ENCODE measurements around the gene CHCHD4.
"Not testable (repeated sequence)": the region's sequence is repeated elsewhere in the genome, so short reads cannot be mapped to it uniquely, and the experiment has no call there.

Gene CHCHD4

DNA sequence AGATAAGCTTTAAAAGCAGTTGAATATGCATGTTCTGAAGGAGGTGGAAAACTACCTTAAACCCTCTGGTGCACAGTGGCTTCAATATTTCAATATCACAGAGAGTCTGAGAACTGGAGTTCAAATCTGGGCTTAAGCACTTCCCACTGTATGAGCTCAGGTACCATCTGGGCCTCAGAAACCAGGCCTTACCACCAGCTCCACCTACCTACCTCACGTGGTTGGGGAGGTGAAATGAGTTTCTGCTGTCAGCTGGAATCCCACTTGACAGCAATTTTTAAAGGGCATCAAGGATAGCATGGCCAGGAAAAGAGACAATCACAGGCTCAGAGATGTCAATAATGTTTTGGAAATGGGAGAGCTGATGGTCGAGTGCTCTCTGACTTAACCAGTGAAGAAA is 5.0 kb downstream of the CHCHD4 start:
- TF ChIP-seq CTCF (IDR thresholded peaks at IDR 0.05; ENCODE audit: low read depth, low read length): no peak
- no peak for DNase-seq (ENCODE audit: extremely low read depth, low read depth)

DNA sequence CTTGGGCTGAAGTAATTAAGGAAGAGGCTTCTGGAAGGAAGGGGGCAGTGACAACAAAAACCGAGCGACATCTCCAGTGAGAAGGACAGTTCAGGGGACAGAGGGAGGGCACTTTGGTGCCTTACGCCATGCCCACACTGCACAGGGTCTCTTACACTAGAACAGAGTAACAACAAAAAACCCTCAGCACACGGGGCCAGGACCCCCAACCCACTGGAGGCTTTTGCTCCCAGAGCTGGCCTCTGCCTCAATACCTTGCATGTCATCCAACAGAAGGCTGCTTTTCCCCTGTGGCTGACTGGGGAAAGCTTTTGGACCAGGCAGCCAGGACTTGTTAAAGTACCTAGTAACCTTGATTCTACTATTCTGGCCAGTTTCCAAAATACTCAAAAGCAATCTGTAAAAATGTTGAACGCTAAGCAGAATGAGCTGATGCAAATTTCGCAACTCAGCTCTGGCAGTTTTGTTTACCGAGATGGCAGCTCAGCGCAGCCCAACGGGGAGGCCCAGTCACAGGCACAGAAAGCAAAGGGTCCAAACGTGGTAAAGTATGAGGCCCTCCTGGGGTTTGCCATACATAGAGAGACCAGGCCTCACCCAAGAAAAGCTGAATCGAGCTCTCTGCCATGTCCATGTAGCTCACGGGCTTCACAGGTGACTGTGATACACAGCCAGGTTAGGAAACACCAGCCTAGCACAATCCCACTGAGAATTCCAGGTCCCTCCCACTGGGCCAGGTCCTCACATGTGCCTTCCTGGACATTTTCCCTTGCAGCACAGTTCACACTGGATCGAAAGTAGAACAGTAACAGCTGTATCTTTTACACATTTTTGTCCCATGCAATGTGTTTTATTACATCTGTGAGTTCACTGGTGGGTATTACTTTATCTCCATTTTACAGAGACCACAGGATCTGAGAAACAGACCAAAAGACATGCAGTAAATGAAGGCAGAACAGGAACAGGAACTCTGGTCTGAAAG is 6.0 kb downstream of the CHCHD4 start:
- DNase-seq (ENCODE audit: extremely low read depth, low read depth): no peak
- no peak for TF ChIP-seq CTCF (IDR thresholded peaks at IDR 0.05; ENCODE audit: low read depth, low read length)

DNA sequence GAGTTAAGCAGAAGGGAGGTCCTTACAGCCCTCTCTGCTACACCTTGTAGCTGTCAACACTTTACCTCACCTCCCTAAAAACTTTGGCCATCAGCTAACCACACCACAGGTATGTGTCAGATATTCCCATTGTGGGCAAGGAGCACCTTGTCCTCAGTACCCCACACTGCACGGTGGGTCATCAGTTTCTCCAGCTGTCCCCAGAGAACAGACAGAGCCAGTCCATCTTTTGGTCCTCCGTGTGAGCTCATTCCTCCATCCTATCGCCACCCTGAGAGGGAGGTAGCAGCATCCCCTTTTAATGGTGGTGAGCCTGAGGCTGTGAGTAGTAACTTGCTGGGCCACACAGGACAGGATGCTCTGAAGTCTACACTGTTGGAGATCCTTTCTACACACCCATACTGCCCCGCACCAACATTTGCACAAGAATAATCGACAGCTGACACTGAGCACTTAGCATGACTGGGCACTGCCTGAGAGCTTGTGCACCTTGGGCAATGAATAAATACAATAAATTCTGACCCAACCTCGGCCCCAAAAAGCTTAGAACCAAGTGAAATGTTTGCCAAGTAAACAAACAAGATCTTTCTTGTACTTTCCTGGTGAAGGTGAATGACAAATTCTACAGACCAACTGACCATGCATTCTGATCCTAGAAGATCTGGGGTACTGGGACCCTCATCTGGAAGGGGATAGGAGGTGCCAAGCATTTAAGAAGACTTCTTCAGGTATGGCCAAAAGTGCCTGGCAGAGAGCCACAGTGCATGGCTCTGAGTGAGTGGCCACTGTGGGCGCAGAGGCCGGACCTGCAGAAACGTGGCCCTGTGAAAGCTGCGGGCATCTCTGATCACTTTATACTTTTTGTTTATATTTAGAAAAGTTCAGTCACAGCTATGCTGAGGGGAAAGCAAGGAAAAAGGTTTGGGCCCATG is 6.9 kb downstream of the CHCHD4 start:
- TF ChIP-seq CTCF (IDR thresholded peaks at IDR 0.05; ENCODE audit: low read depth, low read length): no peak
- no peak for DNase-seq (ENCODE audit: extremely low read depth, low read depth)

GRCh38 chr3:14113965-14114635 is 10.6 kb downstream of the CHCHD4 start:
- no peak for DNase-seq (ENCODE audit: extremely low read depth, low read depth)
- TF ChIP-seq CTCF (IDR thresholded peaks at IDR 0.05; ENCODE audit: low read depth, low read length): no peak

DNA sequence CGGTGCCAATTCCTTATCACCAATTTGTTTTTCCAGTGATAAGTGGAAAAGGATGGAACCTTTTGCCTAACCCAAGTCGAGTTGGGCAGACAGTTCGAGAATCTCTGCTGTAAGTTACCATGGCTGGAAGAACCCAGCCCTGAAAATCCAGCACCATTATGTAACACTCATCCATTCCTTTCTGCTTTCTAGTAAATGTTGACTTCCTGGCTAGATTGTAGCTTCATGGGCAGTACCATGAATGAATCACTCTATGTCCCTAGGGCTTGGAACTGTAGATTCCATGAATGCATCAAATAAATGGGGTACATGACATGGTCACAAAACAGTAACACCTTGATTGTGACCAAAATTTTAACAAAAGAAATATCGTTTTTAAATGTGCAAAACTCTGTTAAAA is 14.0 kb downstream of the CHCHD4 start:
- TF ChIP-seq CTCF (IDR thresholded peaks at IDR 0.05; ENCODE audit: low read depth, low read length): no peak
- DNase-seq (ENCODE audit: extremely low read depth, low read depth): no peak

DNA sequence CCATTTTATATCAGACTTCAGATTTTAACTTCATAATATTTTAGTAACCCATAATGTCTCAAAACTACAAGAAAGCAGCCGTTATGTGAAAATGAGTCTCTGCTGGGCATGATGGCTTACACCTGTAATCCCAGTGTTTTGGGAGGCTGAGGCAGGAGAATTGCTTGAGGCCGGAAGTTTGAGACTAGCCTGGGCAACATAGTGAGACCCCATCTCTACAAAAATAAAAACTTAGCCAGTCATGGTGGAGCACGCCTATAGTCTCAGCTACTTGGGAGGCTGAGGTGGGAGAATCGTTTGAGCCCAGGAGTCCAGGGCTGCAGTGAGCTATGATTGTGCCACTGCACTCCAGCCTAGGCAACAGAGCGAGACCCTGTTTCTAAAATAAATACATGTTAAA is 14.8 kb downstream of the CHCHD4 start:
- DNase-seq (ENCODE audit: extremely low read depth, low read depth): not testable (repeated sequence)

DNA sequence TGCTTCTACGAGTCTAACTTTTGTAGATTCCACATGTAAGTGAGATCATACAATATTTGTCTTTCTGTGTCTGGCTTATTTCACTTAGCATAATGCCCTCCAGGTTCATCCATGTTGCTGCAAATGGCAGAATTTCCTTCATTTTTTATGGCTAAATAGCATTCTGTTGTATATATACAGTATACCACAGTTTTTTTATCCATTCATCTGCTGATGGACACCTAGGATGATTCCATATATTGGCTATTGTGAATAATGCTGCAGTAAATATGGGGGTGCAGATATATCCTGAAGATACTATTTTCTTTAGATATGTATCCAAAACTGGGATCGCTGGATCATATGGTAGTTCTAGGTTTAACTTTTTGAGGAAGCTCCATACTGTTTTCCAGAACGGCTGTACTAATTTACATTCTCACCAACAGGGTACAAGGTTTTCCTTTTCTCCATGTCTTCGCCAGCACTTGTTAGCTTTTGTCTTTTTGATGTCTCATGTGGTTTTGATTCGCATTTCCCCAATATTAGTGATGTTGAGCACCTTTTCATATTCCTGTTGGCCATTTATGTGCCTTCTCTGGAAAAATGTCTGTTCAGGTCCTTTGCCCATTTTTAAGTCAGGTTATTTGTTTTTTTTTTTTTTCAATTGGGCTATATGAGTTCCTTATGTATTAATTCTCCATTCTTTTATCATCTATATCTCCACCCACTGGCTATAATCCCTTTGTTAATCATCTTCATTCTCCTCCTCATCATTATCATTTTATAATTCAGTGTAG is 26.9 kb downstream of the CHCHD4 start:
- DNase-seq (ENCODE audit: extremely low read depth, low read depth): no peak
- TF ChIP-seq CTCF (IDR thresholded peaks at IDR 0.05; ENCODE audit: low read depth, low read length): no peak
